ENCODE data around the gene CCDC88B. TPM values are rescaled to one million over a fixed set of nuclear protein-coding genes. Genes with fewer than 3 reads are reported as not detected.

The CCDC88B gene
- total RNA-seq, 1 experiment from 2014 or later, result 17.1 TPM

DNA sequence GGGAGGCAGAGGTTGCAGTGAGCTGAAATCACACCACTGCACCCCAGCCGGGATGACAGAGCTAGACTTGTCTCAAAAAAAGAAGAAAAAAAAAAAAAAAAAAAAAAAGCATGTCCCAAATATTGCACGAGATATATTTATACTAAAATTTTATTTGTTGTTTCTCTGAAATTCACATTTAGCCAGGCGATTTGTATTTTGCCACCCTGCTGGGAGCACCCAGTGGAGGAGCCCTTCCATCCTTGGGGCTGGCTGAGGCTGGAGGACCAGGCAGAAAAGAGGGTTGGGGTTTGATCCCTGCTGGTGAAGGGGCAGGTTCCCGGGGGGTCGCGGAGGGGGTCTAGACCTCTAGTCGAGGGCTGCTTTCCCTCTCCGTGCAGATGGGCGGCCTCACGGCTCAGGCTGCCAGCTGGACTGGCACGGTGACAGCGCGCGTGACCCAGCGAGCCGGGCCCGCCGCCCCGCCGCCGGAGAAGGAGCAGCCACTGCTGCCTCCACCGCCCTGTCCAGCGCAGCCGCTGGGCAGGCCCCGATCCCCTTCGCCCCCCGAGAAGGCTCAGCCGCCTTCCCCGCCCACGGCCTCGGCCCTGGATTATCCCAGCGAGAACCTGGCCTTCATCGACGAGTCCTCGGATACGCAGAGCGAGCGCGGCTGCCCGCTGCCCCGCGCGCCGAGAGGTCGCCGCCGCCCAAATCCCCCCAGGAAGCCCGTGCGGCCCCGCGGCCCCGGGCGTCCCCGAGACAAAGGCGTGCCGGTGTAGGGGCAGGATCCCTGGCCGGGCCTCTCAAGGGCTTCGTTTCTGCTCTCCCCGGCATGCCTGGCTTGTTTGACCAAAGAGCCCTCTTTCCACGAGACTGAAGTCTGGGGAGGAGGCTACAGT, 40.8 kb upstream of the CCDC88B start:
- intact Hi-C loops (cut with micrococcal nuclease; ENCODE audit: unreplicated experiment), result no loop called here

DNA sequence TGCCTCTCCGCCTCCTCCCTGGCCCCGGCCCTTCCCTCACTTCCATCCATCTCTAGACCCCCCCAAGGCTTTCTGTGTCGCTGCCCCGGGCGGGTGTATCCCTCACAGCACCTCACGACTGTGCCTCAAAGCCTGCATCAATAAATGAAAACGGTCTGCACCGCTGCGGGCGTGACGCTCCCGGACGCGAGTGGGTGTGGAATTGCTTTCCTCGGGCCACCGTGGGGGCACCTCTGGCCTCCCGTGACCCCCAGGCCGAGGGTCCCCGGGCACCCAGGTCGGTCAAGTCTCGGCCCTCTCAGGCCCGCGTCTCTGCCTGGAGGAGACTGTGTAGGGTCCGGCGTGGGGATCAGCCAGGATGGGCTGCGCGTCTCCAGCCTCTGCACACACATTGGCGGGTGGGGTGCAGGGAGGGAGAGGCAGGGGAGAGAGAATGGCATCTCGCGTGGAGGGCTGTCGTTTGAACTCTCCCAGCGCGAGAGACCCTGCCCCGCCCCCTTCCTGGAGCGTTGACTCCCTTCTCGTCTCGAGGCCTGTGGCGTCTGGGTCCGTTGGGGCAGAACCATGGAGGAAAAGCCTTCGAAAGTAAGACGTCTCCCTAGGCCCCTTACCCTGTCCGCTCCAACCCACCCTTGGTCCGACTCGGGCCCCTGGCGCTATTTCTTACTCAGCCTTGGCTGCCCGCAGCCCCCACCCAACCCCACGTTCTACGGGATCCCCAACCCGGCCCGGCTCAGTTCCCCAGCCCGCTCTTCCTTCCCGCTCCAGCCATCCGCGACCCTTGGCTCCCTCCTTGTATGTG, 40.0 kb upstream of the CCDC88B start, which contains the start of gene CATSPERZ:
CATSPERZ (plus strand) TSS at position 512 of the 802 bp plus-strand sequence; CDS start at position 565, 53 bp downstream.
- CTCF ChIA-PET, result interaction anchor here (0.6 to 1.7 kb wide), 10 partner anchors 9 to 399 kb away, joined by 3 to 16 read pairs (median 5); partner anchors contain the start of genes BAD, FERMT3, KCNK4 and PRDX5
- Histone ChIP-seq H3K36me3 (ENCODE audit: control insufficient read depth, insufficient read depth, low read length) (no peaks in the 10 kb centered on the region), H3K4me1 (ENCODE audit: control insufficient read depth, insufficient read depth, low read length) (peaks cover 10% of the 10 kb centered on the region), H3K9me3 (ENCODE audit: control insufficient read depth, insufficient read depth, low read depth, low read length) (no peaks in the 10 kb centered on the region), H3K27me3 (ENCODE audit: control insufficient read depth, insufficient read depth, low read length) (no peaks in the 10 kb centered on the region; the same call in 1 of the 2 replicates), H3K27ac (ENCODE audit: low read length) (0 out of 2 replicates have a peak within 1 kb of the TSS, but pooled peaks have one; percentile 32), H3K4me3 (ENCODE audit: low read depth in 2 of 2, low read length in 2 of 2) (peak within 1 kb of the TSS; percentile 31 to 50)
- no peak for DNase-seq (ENCODE audit: low read depth, low spot score)
- in situ Hi-C loops (cut with HindIII; ENCODE audit: low pct_unique_long_range_greater_than_20kb, low sequenced_read_pairs), result no loop called here
- BruUV-seq (replicated peaks), result no TSS peak
- TF ChIP-seq, protein P1, sequence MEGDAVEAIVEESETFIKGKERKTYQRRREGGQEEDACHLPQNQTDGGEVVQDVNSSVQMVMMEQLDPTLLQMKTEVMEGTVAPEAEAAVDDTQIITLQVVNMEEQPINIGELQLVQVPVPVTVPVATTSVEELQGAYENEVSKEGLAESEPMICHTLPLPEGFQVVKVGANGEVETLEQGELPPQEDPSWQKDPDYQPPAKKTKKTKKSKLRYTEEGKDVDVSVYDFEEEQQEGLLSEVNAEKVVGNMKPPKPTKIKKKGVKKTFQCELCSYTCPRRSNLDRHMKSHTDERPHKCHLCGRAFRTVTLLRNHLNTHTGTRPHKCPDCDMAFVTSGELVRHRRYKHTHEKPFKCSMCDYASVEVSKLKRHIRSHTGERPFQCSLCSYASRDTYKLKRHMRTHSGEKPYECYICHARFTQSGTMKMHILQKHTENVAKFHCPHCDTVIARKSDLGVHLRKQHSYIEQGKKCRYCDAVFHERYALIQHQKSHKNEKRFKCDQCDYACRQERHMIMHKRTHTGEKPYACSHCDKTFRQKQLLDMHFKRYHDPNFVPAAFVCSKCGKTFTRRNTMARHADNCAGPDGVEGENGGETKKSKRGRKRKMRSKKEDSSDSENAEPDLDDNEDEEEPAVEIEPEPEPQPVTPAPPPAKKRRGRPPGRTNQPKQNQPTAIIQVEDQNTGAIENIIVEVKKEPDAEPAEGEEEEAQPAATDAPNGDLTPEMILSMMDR (IDR thresholded peaks at IDR 0.05), result no peak
- TF ChIP-seq TCF7L2 (IDR thresholded peaks at IDR 0.05; ENCODE audit: low read depth, low read length) (no peak), SIN3A (IDR thresholded peaks at IDR 0.05; ENCODE audit: borderline replicate concordance, insufficient read depth, low read depth, low read length) (no peak), POLR2AphosphoS5 (IDR thresholded peaks at IDR 0.05; ENCODE audit: low read depth, low read length) (no peak)
- TF ChIP-seq, protein P2, sequence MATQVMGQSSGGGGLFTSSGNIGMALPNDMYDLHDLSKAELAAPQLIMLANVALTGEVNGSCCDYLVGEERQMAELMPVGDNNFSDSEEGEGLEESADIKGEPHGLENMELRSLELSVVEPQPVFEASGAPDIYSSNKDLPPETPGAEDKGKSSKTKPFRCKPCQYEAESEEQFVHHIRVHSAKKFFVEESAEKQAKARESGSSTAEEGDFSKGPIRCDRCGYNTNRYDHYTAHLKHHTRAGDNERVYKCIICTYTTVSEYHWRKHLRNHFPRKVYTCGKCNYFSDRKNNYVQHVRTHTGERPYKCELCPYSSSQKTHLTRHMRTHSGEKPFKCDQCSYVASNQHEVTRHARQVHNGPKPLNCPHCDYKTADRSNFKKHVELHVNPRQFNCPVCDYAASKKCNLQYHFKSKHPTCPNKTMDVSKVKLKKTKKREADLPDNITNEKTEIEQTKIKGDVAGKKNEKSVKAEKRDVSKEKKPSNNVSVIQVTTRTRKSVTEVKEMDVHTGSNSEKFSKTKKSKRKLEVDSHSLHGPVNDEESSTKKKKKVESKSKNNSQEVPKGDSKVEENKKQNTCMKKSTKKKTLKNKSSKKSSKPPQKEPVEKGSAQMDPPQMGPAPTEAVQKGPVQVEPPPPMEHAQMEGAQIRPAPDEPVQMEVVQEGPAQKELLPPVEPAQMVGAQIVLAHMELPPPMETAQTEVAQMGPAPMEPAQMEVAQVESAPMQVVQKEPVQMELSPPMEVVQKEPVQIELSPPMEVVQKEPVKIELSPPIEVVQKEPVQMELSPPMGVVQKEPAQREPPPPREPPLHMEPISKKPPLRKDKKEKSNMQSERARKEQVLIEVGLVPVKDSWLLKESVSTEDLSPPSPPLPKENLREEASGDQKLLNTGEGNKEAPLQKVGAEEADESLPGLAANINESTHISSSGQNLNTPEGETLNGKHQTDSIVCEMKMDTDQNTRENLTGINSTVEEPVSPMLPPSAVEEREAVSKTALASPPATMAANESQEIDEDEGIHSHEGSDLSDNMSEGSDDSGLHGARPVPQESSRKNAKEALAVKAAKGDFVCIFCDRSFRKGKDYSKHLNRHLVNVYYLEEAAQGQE (IDR thresholded peaks at IDR 0.05; ENCODE audit: insufficient read depth in 1 of 2, low read depth in 2 of 2, low read length in 1 of 2), result no peak
- POLR2A ChIA-PET, result interaction anchor here (0.6 to 0.7 kb wide), 2 partner anchors 16 to 54 kb away, joined by 3 to 5 read pairs; no protein-coding TSS in a partner anchor
- ATAC-seq, result no peak
- intact Hi-C loops (cut with micrococcal nuclease; ENCODE audit: unreplicated experiment), result loop anchor here (10.0 kb wide), 1 partner anchor 55 kb away; the partner anchor contains the start of genes FKBP2 and PPP1R14B

More for the DNA sequence above, 40.8 kb upstream of the CCDC88B start:
- ChIA-PET CTCF (no interaction called here), POLR2A (interaction anchor here (0.6 kb wide), 1 partner anchor 95 kb away, joined by 9 read pairs; no protein-coding TSS in a partner anchor)
- Histone ChIP-seq H3K9me3 (ENCODE audit: control insufficient read depth, insufficient read depth, low read depth, low read length) (no peaks in the 10 kb centered on the region), H3K36me3 (ENCODE audit: control insufficient read depth, insufficient read depth, low read length) (no peaks in the 10 kb centered on the region), H3K27me3 (ENCODE audit: control insufficient read depth, insufficient read depth, low read length) (no peaks in the 10 kb centered on the region; the same call in 1 of the 2 replicates), H3K27ac (ENCODE audit: low read length) (no peak overlapping the region), H3K4me1 (ENCODE audit: control insufficient read depth, insufficient read depth, low read length) (peaks cover 10% of the 10 kb centered on the region), H3K4me3 (ENCODE audit: low read depth in 2 of 2, low read length in 2 of 2) (no peak overlapping the region)
- ATAC-seq, result no peak
- in situ Hi-C loops (cut with HindIII; ENCODE audit: low pct_unique_long_range_greater_than_20kb, low sequenced_read_pairs), result no loop called here
- no TSS peak for BruUV-seq (replicated peaks)
- TF ChIP-seq SIN3A (IDR thresholded peaks at IDR 0.05; ENCODE audit: borderline replicate concordance, insufficient read depth, low read depth, low read length), result no peak
- no peak for TF ChIP-seq TCF7L2 (IDR thresholded peaks at IDR 0.05; ENCODE audit: low read depth, low read length)
- TF ChIP-seq, protein P2 (IDR thresholded peaks at IDR 0.05; ENCODE audit: insufficient read depth in 1 of 2, low read depth in 2 of 2, low read length in 1 of 2), result no peak
- TF ChIP-seq, protein P1 (IDR thresholded peaks at IDR 0.05), result no peak
- TF ChIP-seq POLR2AphosphoS5 (IDR thresholded peaks at IDR 0.05; ENCODE audit: low read depth, low read length), result no peak
- DNase-seq (ENCODE audit: low read depth, low spot score), result no peak

Measured in Panc1 (cell line).